Measurements from ENCODE around the gene WDR70. TPM values are rescaled to one million over a fixed set of nuclear protein-coding genes. Genes with fewer than 3 reads are reported as not detected.

WDR70 gene
- total RNA-seq, result 37.4 and 39.6 TPM in 2 replicates

GRCh38 chr5:37379100-37379628 lies at the start of gene WDR70:
WDR70 (plus strand) TSS chr5:37379318; CDS start chr5:37379368, 50 bp downstream.

DNA sequence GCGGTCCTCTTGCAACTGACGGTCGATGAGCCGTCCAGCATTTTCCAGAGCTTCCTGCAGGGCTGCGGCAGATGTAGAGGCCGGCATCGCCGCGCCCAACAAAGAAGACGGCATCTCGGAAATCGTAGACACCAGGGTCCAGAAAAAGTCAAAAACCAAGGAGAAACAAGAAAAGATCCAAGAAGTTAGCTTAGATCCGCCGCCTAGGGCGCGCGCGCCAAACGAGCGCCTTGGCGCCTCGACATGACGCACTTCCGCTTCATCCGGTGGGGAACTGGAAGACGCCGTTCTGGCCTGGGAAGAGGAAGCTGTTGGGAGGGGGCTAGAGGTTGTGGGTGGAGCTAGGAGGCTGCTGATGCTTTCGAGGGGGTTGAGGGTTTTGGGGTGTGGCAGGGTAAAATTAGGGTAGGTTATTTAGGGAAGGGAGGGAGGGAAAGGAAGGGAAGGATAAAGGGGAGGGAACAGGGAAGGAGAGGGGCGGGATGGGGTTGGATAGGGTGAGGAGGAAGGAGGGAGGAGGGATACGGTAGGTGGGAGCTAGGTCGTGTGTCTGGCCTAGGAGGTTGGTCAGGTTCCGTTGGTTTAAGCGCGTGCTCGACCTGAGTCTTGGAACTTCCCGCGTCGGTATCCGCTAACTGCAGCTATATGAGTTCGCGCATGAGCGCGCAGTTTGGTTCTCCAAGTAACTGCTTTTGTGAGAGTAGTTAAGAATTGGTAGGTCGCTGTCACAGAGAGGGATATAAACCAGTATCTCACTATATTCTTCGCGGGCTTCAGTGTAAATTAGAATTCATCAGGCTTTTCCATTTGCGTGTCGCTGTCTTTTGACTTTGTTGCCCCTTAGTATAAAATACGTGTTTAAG lies 8.0 kb upstream of the WDR70 start, which contains the start of gene NUP155:
NUP155 (minus strand) TSS at position 243 of the 863 bp plus-strand sequence; CDS start at position 114, 129 bp downstream.

Other genes with a start within 250 kb of the WDR70 start
- 21.0 and 21.1 TPM in 2 replicates for gene CPLANE1, start 129.9 kb upstream of the WDR70 start, total RNA-seq
- 32.5 and 63.9 TPM in 2 replicates for gene NUP155, start 8.2 kb upstream of the WDR70 start, total RNA-seq